ENCODE measurements around the gene TIGD3.

Gene TIGD3

GRCh38 chr11:65375012-65375411 is 20.5 kb downstream of the TIGD3 start:
- peak overlapping the region; percentile 9 for H3K27ac ChIP-seq
- no peak for TF ChIP-seq CTCF (conservative IDR thresholded peaks at IDR 0.05)

- H3K27ac ChIP-seq: no peak overlapping the region; the same call in 1 of the 2 replicates
- no peak for TF ChIP-seq CTCF (conservative IDR thresholded peaks at IDR 0.05)
Observed at GRCh38 chr11:65376138-65376713, 21.7 kb downstream of the TIGD3 start.

GRCh38 chr11:65377036-65377435 is 22.5 kb downstream of the TIGD3 start:
- TF ChIP-seq CTCF (conservative IDR thresholded peaks at IDR 0.05): no peak
- no peak overlapping the region; the same call in 1 of the 2 replicates for H3K27ac ChIP-seq

- peak overlapping the region; percentile 100; the same call in 1 of the 2 replicates for H3K27ac ChIP-seq
- no peak for TF ChIP-seq CTCF (conservative IDR thresholded peaks at IDR 0.05)
Observed at GRCh38 chr11:65377777-65378176, 23.2 kb downstream of the TIGD3 start.

- no peak for TF ChIP-seq CTCF (conservative IDR thresholded peaks at IDR 0.05)
- peak overlapping the region; percentile 100; the same call in 1 of the 2 replicates for H3K27ac ChIP-seq
Observed at GRCh38 chr11:65378208-65378927, 23.8 kb downstream of the TIGD3 start.

GRCh38 chr11:65378928-65379638 is 24.5 kb downstream of the TIGD3 start:
- H3K27ac ChIP-seq: peak overlapping the region; percentile 100
- TF ChIP-seq CTCF (conservative IDR thresholded peaks at IDR 0.05): no peak

- TF ChIP-seq CTCF (conservative IDR thresholded peaks at IDR 0.05): no peak
- H3K27ac ChIP-seq: peak overlapping the region; percentile 100
Observed at GRCh38 chr11:65379698-65380459, 25.3 kb downstream of the TIGD3 start.
